T-cell (primary cell): ENCODE data around the gene SRMS. TPM values are rescaled to one million over a fixed set of nuclear protein-coding genes. Genes with fewer than 3 reads are reported as not detected.
A peak's percentile ranks its signal among the peaks of the same experiment; 100 is the strongest.

ENCODE experiments used
- ATAC-seq, 4 experiments: fragments of 200-7000 bp in 3 of 4; fragments of 150-1000 bp in 1 of 4; cut with Tn5 transposase; replicated peaks in 1 of 4; 1 replicate in 3 of 4; 2 replicates in 1 of 4; pipeline ENCODE4 v1.10.0; 2021; ENCODE audit warnings: moderate library complexity in 3 of 4, mild to moderate bottlenecking in 2 of 4, moderate number of reproducible peaks in 1 of 4
- CTCF ChIA-PET, 2 donors: fragments of 300-600 bp; sonication (Branson Sonifier 250); formaldehyde crosslinking; loops; one replicate each; lab custom pipeline; 2022; ENCODE audit warnings: antibody characterized with exemption in 2 of 2; lab: Charles Lee
- POLR2A ChIA-PET, 2 donors: fragments of 300-600 bp; sonication (Branson Sonifier 250); formaldehyde crosslinking; loops; one replicate each; lab custom pipeline; 2022; ENCODE audit warnings: antibody characterized with exemption in 2 of 2; lab: Charles Lee
- DNase-seq, 35 experiments: peaks; one replicate each; pipeline versions ENCODE4 v3.0.0 to v3.0.0-alpha.2; 2013 to 2023
- H3K27ac ChIP-seq: one replicate; pipeline ENCODE4 v1.5.1; 2013; ENCODE audit warnings: low read length
- H3K27me3 ChIP-seq, 2 experiments: replicated peaks in 1 of 2; 1 replicate in 1 of 2; 2 replicates in 1 of 2; pipeline versions ENCODE4 v1.6.1 to v1.7.0; 2013; ENCODE audit warnings: low read length in 1 of 2, mixed read lengths in 1 of 2; ENCODE audit not compliant: control insufficient read depth in 2 of 2, insufficient read depth in 2 of 2; ENCODE audit errors: extremely low read depth in 1 of 2
- H3K36me3 ChIP-seq, 2 donors: 1 replicate in 1 of 2; 2 replicates in 1 of 2; pipeline versions ENCODE4 v1.6.1 to v1.7.0; 2013; ENCODE audit warnings: low read length in 1 of 2; ENCODE audit not compliant: control insufficient read depth in 2 of 2, insufficient read depth in 1 of 2; ENCODE audit errors: extremely low read depth in 1 of 2
- H3K4me1 ChIP-seq, 2 experiments: 1 replicate in 1 of 2; 2 replicates in 1 of 2; pipeline versions ENCODE4 v1.6.1 to v1.7.0; 2013; ENCODE audit warnings: low read length in 2 of 2, mixed read lengths in 1 of 2; ENCODE audit not compliant: insufficient read depth in 2 of 2, control insufficient read depth in 1 of 2; ENCODE audit errors: extremely low read depth in 1 of 2
- H3K4me3 ChIP-seq, 2 donors: 1 replicate in 1 of 2; 2 replicates in 1 of 2; pipeline versions ENCODE4 v1.5.1 to v1.7.0; 2013; ENCODE audit warnings: mild to moderate bottlenecking in 2 of 2, low read length in 1 of 2, moderate library complexity in 1 of 2; ENCODE audit not compliant: control insufficient read depth in 1 of 2; ENCODE audit errors: extremely low read depth in 1 of 2
- H3K9me3 ChIP-seq: 2 replicates; pipeline ENCODE4 v1.7.0; 2013
- H3K27ac Mint-ChIP-seq, 2 donors: one replicate each; pipeline ENCODE4 v1.8.0; 2020 to 2021; ENCODE audit warnings: mild to moderate bottlenecking in 2 of 2, mixed read lengths in 2 of 2
- H3K27me3 Mint-ChIP-seq, 2 donors: one replicate each; pipeline ENCODE4 v1.8.0; 2021 to 2022; ENCODE audit warnings: mixed read lengths in 2 of 2
- H3K36me3 Mint-ChIP-seq: one replicate; pipeline ENCODE4 v1.8.0; 2021; ENCODE audit warnings: mixed read lengths
- H3K4me1 Mint-ChIP-seq, 3 donors: one replicate each; pipeline ENCODE4 v1.8.0; 2020 to 2022; ENCODE audit warnings: mixed read lengths in 3 of 3, mild to moderate bottlenecking in 1 of 3
- H3K4me3 Mint-ChIP-seq, 3 donors: one replicate each; pipeline ENCODE4 v1.8.0; 2020 to 2022; ENCODE audit warnings: mild to moderate bottlenecking in 3 of 3, mixed read lengths in 3 of 3, moderate library complexity in 3 of 3
- H3K9me3 Mint-ChIP-seq, 3 donors: one replicate each; pipeline ENCODE4 v1.8.0; 2020 to 2022; ENCODE audit warnings: mixed read lengths in 3 of 3
- WGBS: methylation state at CpG from one replicate; pipeline ENCODE4 v1.1.5; 2013; ENCODE audit warnings: missing lambda C conversion rate; ENCODE audit not compliant: insufficient coverage; 5-methylcytosine and 5-hydroxymethylcytosine counted together
- total RNA-seq, 35 experiments: library from RNA in 6 of 35; stranded (reverse) in 6 of 35; fragments of 120-200 nt in 1 of 35; gene quantifications; one replicate each; pipeline versions ENCODE4 v1.2.1 to v1.2.4 and lab custom pipeline; 2013 to 2026

The SRMS gene
- total RNA-seq, 5 donors from 2014 or later (not counting 1 experiment from before 2014, with no cell fraction given), result not detected

GRCh38 chr20:63503524-63503923, 44.0 kb downstream of the SRMS start:
- Histone ChIP-seq H3K27ac (no peak overlapping the region), H3K9me3 (no peaks in the 10 kb centered on the region), H3K27me3 (peaks cover 0 to 75% of the 10 kb centered on the region in 2 experiments), H3K4me1 (peaks cover 0 to 9% of the 10 kb centered on the region in 2 experiments), H3K36me3 (no peaks in the 10 kb centered on the region), H3K4me3 (no peak overlapping the region)
- POLR2A ChIA-PET, result no interaction called here
- Mint-ChIP-seq H3K4me3 (no peak overlapping the region), H3K9me3 (peaks cover 3 to 10% (median 10%) of the 10 kb centered on the region in 3 donors), H3K27me3 (peaks cover 17 to 29% of the 10 kb centered on the region in 2 donors), H3K36me3 (peaks cover 5% of the 10 kb centered on the region), H3K4me1 (peaks cover 0 to 9% (median 0%) of the 10 kb centered on the region in 3 donors), H3K27ac (no peak overlapping the region)
- CTCF ChIA-PET, result no interaction called here
- ATAC-seq (no peak), DNase-seq (no peak)
- 49% methylated on average over 3 of the region's 7 CpGs for WGBS

GRCh38 chr20:63502671-63503172, 44.8 kb downstream of the SRMS start:
- no peak overlapping the region for H3K4me3 Mint-ChIP-seq
- Histone ChIP-seq H3K9me3 (no peaks in the 10 kb centered on the region), H3K36me3 (no peaks in the 10 kb centered on the region), H3K4me1 (peaks cover 0 to 17% of the 10 kb centered on the region in 2 experiments), H3K27ac (no peak overlapping the region), H3K4me3 (no peak overlapping the region), H3K27me3 (peaks cover 0 to 76% of the 10 kb centered on the region in 2 experiments)
- CTCF ChIA-PET, result no interaction called here
- peaks cover 11 to 24% of the 10 kb centered on the region in 2 donors for H3K27me3 Mint-ChIP-seq
- H3K4me1 Mint-ChIP-seq, result peaks cover 0 to 4% (median 0%) of the 10 kb centered on the region in 3 donors
- peaks cover 3 to 10% (median 10%) of the 10 kb centered on the region in 3 donors for H3K9me3 Mint-ChIP-seq
- no peak overlapping the region for H3K27ac Mint-ChIP-seq
- H3K36me3 Mint-ChIP-seq, result peaks cover 5% of the 10 kb centered on the region
- POLR2A ChIA-PET, result no interaction called here
- 85% methylated on average over 14 of the region's 15 CpGs for WGBS
- no peak for ATAC-seq
- DNase-seq, result no peak

- peaks cover 0 to 78% of the 10 kb centered on the region in 2 experiments for H3K27me3 ChIP-seq
- POLR2A ChIA-PET, result no interaction called here
- 57% methylated on average over 21 of the region's 26 CpGs for WGBS
Observed at GRCh38 chr20:63501818-63502670, 45.5 kb downstream of the SRMS start.

GRCh38 chr20:63500902-63501817, 46.4 kb downstream of the SRMS start:
- peak overlapping the region in 2 of 3 donors; percentile 39 to 42 for H3K4me3 Mint-ChIP-seq
- no peak overlapping the region for H3K27ac ChIP-seq

More at GRCh38 chr20:63501818-63502670, 45.5 kb downstream of the SRMS start:
- peaks cover 0 to 3% (median 0%) of the 10 kb centered on the region in 3 donors for H3K4me1 Mint-ChIP-seq
- DNase-seq, result no peak
- H3K27me3 Mint-ChIP-seq, result peaks cover 11 to 26% of the 10 kb centered on the region in 2 donors
- no peak overlapping the region for H3K4me3 ChIP-seq
- H3K36me3 ChIP-seq, result no peaks in the 10 kb centered on the region
- CTCF ChIA-PET, result no interaction called here
- H3K27ac Mint-ChIP-seq, result no peak overlapping the region
- peaks cover 3 to 10% (median 10%) of the 10 kb centered on the region in 3 donors for H3K9me3 Mint-ChIP-seq
- no peak overlapping the region for H3K4me3 Mint-ChIP-seq
- H3K4me1 ChIP-seq, result peaks cover 0 to 18% of the 10 kb centered on the region in 2 experiments
- peaks cover 5% of the 10 kb centered on the region for H3K36me3 Mint-ChIP-seq
- H3K9me3 ChIP-seq, result no peaks in the 10 kb centered on the region
- ATAC-seq, result no peak
- no peak overlapping the region for H3K27ac ChIP-seq

GRCh38 chr20:63500151-63500901, 47.2 kb downstream of the SRMS start:
- no peaks in the 10 kb centered on the region for H3K36me3 ChIP-seq
- peaks cover 0 to 8% (median 4%) of the 10 kb centered on the region in 3 donors for H3K4me1 Mint-ChIP-seq
- H3K4me1 ChIP-seq, result peaks cover 0 to 29% of the 10 kb centered on the region in 2 experiments
- H3K9me3 Mint-ChIP-seq, result peaks cover 3 to 10% (median 10%) of the 10 kb centered on the region in 3 donors
- no peak overlapping the region for H3K4me3 ChIP-seq
- peak overlapping the region in 1 of 3 donors; percentile 42 for H3K4me3 Mint-ChIP-seq
- peaks cover 5% of the 10 kb centered on the region for H3K36me3 Mint-ChIP-seq
- peaks cover 0 to 80% of the 10 kb centered on the region in 2 experiments for H3K27me3 ChIP-seq
- peaks cover 7 to 26% of the 10 kb centered on the region in 2 donors for H3K27me3 Mint-ChIP-seq
- no peak overlapping the region for H3K27ac ChIP-seq
- no peaks in the 10 kb centered on the region for H3K9me3 ChIP-seq
- ATAC-seq (no peak), DNase-seq (no peak)
- 89% methylated on average over 11 of the region's 24 CpGs for WGBS
- POLR2A ChIA-PET, result no interaction called here
- CTCF ChIA-PET, result interaction anchor here in 1 of 2 donors (0.6 kb wide), 1 partner anchor 12 kb away, joined by 6 read pairs; no protein-coding TSS in a partner anchor
- no peak overlapping the region for H3K27ac Mint-ChIP-seq

More at GRCh38 chr20:63500902-63501817, 46.4 kb downstream of the SRMS start:
- ChIA-PET POLR2A (no interaction called here), CTCF (interaction anchor here in 1 of 2 donors (0.6 kb wide), 1 partner anchor 13 kb away, joined by 6 read pairs; no protein-coding TSS in a partner anchor)
- 84% methylated on average over 25 of the region's 27 CpGs for WGBS
- Histone ChIP-seq H3K4me3 (no peak overlapping the region), H3K4me1 (peaks cover 0 to 25% of the 10 kb centered on the region in 2 experiments), H3K9me3 (no peaks in the 10 kb centered on the region), H3K27me3 (peaks cover 0 to 79% of the 10 kb centered on the region in 2 experiments), H3K36me3 (no peaks in the 10 kb centered on the region)
- Mint-ChIP-seq H3K9me3 (peaks cover 3 to 10% (median 10%) of the 10 kb centered on the region in 3 donors), H3K36me3 (peaks cover 5% of the 10 kb centered on the region), H3K27ac (no peak overlapping the region), H3K27me3 (peaks cover 7 to 26% of the 10 kb centered on the region in 2 donors), H3K4me1 (peaks cover 0 to 7% (median 4%) of the 10 kb centered on the region in 3 donors)
- ATAC-seq (no peak), DNase-seq (no peak)
